HG03060 (cell line): Measurements from ENCODE around the gene PRIM1.
A peak's percentile ranks its signal among the peaks of the same experiment; 100 is the strongest.
"Not testable (repeated sequence)": the region's sequence is repeated elsewhere in the genome, so short reads cannot be mapped to it uniquely, and the experiment has no call there.

Experiments
- ATAC-seq: cut with Tn5 transposase; IDR thresholded peaks from one replicate; pipeline ENCODE4 v1.9.1; 2021; ENCODE audit warnings: low read depth, moderate number of reproducible peaks; ENCODE audit not compliant: unreplicated experiment

The PRIM1 gene

DNA sequence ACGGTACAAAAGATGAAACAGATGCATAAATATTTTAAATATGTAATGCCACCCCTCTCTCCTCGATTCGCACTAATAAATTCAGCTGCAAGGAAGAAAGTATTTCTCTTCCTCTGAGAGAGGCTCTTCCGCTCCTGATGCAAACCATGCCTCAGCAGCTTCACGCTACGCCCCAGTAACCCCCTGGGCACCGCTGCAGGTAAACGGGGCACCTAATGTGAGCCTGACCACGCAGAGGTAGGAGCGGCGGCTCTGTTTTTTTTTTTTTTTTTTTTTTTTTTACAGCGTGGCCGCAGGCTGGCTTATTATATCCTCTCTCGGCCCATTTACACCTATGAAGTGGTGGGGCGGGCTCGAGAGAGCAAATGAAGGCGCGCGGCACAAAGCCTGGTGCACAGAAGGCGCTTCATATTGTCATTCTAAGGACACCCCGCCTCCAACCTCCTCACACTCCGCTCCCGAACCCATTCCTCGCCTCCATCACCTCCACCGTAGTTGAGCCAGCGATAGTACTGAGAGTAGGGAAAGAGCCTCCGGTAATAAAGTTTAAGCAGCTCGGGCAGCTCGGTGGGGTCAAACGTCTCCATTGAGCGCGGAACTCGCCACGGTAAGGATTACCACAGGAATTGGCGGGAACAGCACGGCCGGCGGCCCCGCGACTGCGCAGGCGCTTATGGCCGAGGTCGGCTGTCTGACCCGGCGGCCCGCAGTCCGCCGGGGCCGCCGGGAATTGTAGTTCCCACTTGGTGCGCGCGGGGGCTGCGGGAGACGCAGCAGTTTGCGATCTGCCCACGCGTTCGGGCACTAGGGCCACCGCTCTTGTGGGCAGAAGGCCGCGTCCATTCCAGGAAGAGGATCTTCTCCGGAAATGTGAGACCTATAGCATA is at the start of gene PRIM1:
TSS of gene PRIM1 (minus strand) at position 612 of the 887 bp plus-strand sequence. CDS start at position 587, 25 bp downstream.
- no peak for ATAC-seq

DNA sequence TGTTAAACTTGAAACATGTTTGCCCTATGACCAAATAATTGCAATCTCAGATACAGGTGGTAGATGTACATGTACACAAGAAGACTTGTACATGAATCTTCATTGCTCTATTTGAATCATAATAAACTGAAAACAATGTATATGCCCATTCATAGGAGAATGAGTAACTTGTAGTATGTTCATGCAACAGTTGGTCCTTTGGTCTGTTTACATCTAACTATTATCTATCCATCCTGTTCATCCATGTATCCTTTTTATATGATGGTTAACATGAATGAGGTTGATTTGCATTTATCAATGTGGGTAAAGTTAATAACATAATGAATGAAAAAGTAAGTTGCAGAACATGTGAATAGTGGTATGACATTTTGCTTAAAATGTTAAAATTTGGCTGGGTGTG is 48.1 kb upstream of the PRIM1 start:
- ATAC-seq = no peak

GRCh38 chr12:56799345-56799744 is 47.2 kb upstream of the PRIM1 start:
- ATAC-seq = not testable (repeated sequence)

DNA sequence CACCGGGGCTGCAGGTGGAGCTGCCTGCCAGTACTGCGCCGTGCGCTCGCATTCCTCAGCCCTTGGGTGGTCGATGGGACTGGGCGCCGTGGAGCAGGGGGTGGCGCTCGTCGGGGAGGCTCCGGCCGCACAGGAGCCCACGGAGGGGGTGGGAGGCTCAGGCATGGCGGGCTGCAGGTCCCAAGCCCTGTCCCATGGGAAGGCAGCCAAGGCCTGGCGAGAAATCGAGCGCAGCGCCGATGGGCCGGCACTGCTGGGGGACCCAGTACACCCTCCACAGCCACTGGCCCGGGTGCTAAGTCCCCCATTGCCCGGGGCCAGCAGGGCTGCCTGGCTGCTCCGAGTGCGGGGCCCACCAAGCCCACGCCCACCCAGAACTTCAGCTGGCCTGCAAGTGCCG is 43.7 kb upstream of the PRIM1 start:
- not testable (repeated sequence) for ATAC-seq

DNA sequence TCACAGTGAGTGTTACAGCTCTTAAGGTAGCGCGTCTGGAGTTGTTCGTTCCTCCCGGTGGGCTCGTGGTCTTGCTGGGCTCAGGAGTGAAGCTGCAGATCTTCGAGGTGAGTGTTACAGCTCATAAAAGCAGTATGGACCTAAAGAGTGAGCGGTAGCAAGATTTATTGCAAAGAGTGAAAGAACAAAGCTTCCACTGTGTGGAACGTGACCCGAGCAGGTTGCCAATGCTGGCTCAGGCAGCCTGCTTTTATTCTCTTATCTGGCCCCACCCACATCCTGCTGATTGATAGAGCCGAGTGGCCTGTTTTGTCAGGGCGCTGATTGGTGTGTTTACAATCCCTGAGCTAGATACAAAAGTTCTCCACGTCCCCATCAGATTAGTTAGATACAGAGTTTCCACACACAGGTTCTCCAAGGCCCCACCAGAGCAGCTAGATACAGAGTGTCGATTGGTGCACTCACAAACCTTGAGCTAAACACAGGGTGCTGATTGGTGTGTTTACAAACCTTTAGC is 43.0 kb upstream of the PRIM1 start:
- ATAC-seq = not testable (repeated sequence)

DNA sequence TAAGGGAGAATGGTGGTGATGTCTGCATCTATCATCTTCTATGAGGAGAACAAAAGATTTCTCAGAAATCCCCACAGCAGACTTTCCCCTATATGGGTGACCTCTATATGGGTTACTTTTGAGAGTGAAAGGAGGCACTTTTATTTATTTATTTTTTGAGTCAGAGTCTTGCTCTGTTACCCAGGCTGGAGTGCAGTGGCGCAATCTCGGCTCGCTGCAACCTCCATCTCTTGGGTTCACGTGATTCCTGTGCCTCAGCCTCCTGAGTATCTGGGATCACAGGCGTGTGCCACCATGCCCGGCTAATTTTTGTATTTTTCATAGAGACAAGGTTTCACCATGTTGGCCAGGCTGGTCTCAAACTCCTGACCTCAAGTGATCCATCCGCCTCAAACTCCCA is 41.0 kb upstream of the PRIM1 start:
- ATAC-seq = not testable (repeated sequence)

DNA sequence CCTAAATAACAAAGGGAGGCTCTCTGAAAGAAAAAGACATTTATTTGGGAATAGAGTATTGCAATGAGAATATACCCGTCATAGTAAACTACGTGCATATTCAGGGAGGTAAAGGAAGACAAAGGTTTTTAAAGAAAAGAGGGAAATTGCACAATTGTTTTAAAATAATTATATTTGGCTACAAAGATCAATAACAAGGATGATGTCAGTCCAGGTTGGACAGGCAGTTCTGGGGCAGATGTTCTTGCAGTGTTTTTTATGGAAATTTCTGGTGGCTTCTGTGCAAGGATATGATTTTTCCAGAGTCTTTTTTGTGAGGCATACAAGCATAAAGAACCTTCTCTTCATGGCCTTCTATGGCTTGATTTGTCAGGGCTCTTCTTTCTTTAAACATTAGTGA is 40.6 kb upstream of the PRIM1 start:
- no peak for ATAC-seq

GRCh38 chr12:56789429-56789828 is 37.3 kb upstream of the PRIM1 start:
- ATAC-seq = not testable (repeated sequence)

DNA sequence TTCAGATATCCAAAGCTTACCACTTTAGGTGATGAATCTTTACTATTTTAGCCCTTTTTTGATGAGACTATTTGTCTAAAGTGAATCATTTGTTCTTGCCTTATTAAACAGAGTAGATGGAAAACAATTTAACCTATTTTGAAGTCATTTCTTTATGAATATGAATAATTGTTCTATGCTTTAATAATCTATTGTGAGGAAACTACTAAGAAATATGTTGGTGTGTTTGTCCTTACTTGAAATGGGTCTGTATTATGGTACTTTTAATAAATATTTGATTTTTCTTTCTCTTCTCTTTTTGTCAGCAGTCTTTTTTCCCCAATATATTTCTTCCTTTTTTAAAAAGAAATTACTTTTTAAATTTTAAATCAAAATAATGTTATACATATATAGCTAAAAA is 35.4 kb upstream of the PRIM1 start:
- ATAC-seq = no peak

DNA sequence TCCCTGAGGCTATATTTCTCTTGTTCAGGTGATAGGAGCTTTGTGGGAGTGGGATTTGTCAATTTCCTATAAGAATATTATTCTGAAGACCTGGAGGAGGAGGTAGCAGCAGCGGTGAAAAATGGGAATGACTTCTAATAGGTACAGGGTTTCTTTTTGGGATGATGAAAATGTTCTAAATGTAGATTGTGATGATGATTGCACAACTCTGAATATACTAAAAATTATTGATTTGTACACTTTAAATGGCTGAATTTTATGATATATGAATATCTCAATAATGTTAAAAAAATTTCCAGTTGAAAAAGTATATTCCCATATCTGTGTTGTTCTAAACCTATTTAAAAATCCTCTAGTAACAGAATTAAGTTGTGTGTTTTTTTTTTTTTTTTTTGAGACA is 33.8 kb upstream of the PRIM1 start:
- ATAC-seq = no peak

DNA sequence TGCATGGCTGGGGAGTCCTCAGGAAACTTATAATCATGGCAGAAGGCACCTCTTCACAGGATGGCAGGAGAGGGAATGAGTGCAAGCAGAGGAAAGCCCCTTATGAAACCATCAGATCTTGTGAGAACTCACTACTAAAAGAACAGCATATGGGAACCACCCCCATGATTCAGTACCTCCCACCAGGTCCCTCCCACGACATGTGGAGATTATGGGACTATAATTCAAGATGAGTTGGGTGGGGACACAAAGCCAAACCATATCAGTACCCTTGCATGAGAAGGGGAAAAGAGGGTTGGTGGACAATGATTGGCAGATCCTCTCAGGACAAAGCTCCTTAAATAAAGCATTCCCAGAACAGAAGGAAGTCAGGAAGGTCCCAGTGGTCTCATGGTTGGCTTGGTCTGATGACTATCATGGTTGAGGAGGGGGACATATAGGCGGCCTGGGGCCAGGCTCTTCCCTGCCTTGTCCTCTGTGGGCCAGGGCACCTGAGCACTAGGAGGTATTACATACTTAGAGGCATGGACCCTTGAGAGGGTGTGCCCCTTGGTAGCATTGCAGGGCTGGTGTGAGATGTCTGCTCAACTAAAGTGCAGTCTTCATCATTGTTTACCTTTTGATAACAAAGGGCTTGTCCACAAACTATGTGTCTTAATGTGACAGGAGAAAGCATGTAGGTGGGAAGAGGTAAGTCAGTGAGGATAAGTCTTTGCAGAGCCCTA is 33.2 kb upstream of the PRIM1 start:
- ATAC-seq = no peak

DNA sequence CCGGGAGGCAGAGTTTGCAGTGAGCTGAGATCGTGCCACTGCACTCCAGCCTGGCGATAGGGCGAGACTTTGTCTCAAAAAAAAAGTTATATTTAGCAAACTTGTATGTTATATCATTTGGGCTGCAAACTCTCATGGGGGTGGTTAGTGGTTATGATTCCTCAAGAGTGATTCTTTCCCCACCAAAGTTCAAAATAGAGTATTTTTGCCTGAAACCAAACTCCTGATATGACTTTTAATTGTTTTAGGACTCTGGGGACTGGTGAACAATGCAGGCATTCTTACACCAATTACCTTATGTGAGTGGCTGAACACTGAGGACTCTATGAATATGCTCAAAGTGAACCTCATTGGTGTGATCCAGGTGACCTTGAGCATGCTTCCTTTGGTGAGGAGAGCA is 29.6 kb upstream of the PRIM1 start:
- ATAC-seq = no peak

DNA sequence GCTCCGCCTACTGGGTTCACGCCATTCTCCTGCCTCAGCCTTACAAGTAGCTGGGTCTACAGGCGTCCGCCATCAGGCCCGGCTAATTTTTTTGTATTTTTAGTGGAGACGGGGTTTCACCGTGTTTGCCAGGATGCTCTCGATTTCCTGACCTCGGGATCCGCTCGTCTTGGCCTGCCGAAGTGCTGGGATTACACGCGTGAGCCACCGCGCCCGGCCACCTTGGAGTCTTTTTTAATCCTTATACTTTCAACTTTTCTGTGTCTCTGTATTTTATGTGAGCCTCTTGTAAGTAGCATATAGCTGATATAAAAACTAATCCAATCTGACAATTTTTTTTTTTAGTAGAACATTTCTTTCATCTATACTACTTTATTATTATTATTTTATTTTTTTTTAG is 26.6 kb upstream of the PRIM1 start:
- no peak for ATAC-seq

DNA sequence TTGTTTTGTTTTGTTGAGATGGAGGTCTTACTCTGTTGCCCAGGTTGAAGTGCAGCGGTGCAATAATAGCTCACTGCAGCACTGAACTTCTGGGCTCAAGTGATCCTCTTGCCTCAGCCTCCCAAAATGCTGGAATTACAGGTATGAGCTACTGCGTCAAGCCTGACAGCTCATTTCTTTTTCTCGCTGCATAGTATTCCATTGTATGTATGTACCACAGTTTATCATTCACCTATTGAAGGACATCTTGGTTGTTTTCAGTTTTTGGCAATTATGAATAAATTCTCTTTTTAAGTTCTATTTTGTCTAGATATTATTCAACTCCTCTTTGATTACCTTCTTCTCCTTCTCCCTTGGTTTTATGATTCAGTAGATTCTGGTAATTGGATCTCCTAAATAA is 24.5 kb upstream of the PRIM1 start:
- no peak for ATAC-seq

- ATAC-seq = no peak
These were observed 23.5 kb upstream of the PRIM1 start for GRCh38 chr12:56775638-56776037.

DNA sequence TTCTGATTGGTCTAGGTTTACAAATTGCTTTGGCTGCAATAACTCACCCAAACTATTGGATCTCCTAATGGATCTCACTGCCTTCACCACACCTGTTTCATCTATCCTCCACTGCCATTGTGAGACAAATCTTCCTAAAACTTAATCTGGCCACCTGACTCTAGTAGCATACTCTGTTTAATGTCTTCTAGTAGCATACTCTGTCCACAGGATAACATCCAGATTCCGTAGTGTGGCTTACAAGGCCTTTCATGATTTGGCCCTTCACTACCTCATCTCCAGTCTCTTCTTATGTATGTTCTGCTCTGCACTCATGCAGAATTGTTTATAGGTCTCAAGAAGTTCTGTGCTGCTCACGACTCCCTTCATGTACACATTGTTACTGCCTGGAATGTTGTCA is 21.0 kb upstream of the PRIM1 start:
- ATAC-seq = no peak

- ATAC-seq = no peak
These were observed 20.5 kb upstream of the PRIM1 start for GRCh38 chr12:56772625-56773024.

DNA sequence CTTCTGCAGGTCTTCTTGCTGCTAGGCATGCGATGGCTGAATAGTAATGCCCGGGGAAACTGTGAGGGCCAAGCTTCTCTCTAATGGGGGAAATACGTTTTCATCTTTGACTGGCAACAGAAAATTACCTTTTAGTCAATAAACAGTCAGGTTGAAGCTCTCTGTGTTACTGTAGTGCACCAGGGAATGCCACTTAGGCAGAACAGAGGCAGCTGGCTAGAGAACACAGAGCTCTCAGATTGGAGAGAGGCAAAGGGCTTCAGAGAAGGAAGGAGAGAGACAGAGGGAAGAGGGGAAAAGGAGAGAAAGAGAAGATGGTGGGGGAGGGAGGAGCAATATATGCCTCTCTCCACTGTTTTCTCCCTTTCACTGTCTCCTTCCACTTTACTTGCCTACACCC is 17.7 kb upstream of the PRIM1 start:
- no peak for ATAC-seq

- no peak for ATAC-seq
These were observed 16.3 kb upstream of the PRIM1 start for GRCh38 chr12:56768424-56768823.

DNA sequence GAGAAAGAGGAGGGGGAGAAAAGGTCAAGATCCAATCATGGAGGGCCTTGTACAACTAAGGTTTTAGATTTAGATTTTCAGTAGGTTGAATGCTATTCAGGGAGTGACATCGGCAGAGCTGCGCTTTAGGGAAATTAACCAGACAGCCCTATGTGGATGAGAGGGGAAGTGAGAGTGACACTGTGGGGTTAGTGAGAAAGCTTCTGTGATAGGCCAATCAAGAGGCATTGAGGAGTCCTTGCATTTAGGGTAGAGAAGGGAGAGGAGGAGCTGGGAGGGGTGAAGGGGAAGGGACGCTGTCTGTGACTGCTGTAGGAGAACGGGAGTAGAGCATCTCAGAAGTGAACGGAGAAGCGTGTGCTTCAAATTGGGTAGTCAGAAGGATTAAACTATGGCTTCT is 14.4 kb upstream of the PRIM1 start:
- ATAC-seq = peak; percentile 97
